ENCODE data around the gene ALPK1.

- TF ChIP-seq EP300 (IDR thresholded peaks at IDR 0.05; ENCODE audit: borderline replicate concordance in 1 of 2, low read depth in 2 of 2, low read length in 2 of 2) (no peak), YY1 (IDR thresholded peaks at IDR 0.05; ENCODE audit: low read depth, low read length) (no peak), CEBPB (IDR thresholded peaks at IDR 0.05; ENCODE audit: low read depth, low read length) (no peak), CTCF (IDR thresholded peaks at IDR 0.05; ENCODE audit: control extremely low read depth in 1 of 3, insufficient read depth in 1 of 3, low read depth in 1 of 3, low read length in 3 of 3) (no peak), PHF8 (conservative IDR thresholded peaks at IDR 0.05; ENCODE audit: low read depth, low read length) (no peak), MAFK (IDR thresholded peaks at IDR 0.05; ENCODE audit: low read depth, low read length) (no peak), POLR2AphosphoS5 (IDR thresholded peaks at IDR 0.05; ENCODE audit: low read depth, low read length) (no peak), ATF3 (IDR thresholded peaks at IDR 0.05; ENCODE audit: insufficient read depth, low read depth, low read length) (no peak), KDM5A (IDR thresholded peaks at IDR 0.05; ENCODE audit: low read length) (no peak), POLR2A (IDR thresholded peaks at IDR 0.05; ENCODE audit: control extremely low read depth in 1 of 2, low read depth in 2 of 2, low read length in 2 of 2) (no peak)
Observed at GRCh38 chr4:112378858-112379257, 81.7 kb downstream of the ALPK1 start.
